LNCAP (cell line): ENCODE measurements around the gene SLPI.

Experiments used
- CTCF ChIP-seq: fragments of 450-650 bp; IDR thresholded peaks from 2 replicates; pipeline ENCODE4 v1.5.1; 2017; ENCODE audit warnings: mild to moderate bottlenecking

The SLPI gene

GRCh38 chr20:45268531-45268930 lies 14.2 kb upstream of the SLPI start:
- TF ChIP-seq CTCF = no peak

DNA sequence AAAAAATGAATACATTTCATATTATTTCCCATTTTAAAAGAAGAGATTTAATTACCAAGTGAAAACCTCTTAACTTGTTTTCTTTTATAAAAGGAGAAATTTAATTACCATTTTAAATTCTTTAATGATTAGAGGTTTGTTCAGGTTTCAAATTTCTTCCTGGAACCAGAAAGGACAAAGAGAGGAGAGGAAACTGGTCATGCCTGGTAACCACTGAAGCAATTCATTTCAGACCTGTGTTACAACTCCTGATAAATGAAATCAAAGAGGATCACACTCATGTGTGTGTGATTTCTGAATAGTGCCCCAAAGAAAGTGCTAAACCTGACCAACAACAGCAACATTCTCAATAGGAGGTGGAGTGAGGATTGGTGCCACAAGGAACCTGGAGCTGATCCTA lies 12.6 kb upstream of the SLPI start:
- no peak for TF ChIP-seq CTCF

DNA sequence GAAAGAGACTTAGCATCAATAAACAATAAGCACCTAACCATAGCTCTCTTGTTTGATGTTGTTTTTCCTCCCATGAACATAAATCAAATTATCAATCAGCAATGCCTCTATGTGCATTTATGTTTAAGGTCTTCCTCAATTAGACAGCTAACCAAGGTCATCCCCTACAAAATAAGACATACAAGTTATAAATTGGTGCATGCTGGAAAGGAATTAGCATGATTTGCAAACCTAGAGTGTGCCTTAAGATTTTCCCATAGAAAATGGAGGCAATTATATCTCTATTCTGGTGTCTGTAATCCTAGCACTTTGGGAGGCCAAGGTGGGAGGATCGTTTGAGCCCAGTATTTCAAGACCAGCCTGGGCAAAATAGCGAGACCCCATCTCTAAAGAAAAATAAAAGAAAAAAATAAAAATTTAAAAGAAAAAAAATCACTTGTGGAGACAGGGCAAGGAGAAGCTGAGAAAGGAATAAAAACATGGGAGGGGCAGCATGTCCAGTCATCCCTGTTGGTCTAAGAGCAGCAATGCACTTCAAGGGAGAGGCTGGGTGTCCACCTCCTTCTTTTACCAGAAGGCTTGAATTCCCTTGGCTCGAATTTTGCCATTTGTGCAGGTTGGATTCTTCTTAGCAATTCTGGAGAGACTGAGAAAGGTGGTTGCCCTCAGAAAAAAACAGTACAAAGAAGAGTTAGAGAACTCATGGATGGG lies 9.3 kb upstream of the SLPI start:
- no peak for TF ChIP-seq CTCF

DNA sequence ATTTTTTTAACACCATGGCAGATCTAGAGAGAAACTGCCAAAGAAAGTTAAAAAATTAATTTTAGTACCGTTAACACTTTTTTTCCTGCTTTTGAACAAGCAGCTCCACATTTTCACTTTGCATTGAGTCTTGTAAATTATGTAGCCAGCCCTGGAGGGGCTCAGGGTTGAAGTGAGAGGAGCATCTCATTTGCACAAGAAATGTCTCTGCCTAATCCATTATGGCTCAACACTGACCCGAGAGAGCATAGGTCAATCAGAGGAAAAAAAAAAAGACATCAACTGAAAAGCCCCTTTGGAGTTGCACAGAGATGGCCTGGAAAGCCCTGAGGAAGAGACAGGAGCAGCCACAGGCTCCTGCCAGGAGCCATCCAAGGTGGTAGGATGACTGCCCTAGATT lies 4.3 kb upstream of the SLPI start:
- TF ChIP-seq CTCF = no peak

DNA sequence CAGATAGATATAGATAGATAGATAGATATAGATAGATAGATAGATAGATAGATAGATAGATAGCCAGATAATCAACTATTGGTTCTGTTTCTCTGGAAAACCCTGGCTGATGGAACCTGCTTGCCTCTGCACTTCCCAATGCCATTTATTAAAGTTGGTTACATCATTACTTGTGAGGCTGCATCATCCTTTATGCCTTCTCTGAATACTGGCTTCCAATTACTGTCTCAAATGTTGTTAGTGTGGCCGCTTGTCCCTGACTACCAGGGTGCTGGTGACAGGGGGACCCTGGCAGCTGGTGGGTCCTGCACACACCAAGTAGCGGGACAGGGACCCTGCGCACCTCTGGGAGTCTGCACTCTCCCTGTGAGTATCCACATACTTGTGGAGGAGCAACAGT lies 3.9 kb upstream of the SLPI start:
- TF ChIP-seq CTCF = no peak

DNA sequence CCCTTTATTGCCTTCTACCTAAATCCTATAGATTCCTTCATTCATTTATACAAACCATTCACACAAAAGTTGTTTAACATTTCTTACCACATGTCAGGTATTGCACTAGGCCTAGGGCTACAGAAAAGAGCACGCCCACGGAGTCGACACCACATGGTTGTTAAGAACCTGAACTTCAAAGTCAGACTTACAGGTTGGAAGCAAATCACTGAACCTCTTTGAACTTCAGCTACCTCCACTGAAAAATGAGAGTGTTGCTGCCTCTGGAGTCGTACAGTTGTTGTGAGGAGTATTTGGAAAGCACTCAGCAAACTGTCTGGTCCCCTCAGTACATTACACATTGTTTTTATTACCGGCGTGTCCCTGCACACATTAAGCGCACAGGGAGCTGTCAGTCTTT lies 3.3 kb upstream of the SLPI start:
- TF ChIP-seq CTCF = no peak

GRCh38 chr20:45257161-45257560 lies 2.8 kb upstream of the SLPI start:
- TF ChIP-seq CTCF = no peak

DNA sequence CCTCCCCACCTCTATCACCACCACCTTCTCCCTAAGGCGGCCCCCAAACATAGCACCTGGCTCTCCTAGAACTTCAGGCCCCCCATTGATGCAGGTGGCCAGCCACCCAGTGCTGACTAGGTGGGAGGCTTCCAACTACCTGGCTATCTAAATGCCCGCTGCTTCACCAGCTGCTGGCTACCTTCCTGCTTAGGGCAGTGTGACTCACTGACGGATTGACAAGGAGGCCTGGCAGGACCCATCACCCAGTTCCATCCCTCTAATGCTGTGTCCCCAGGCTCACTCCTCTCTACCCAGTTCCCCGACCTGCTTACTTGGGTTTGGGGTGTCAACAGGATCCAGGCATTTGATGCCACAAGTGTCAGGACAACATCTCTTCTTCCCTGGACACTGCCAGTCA lies 1.1 kb downstream of the SLPI start:
- no peak for TF ChIP-seq CTCF
